DND-41 (cell line): ENCODE data around the gene MIPOL1.

Experiments
- ATAC-seq: fragments of 200-7000 bp; cut with Tn5 transposase; 3 replicates; pipeline ENCODE4 v1.9.1; 2021; ENCODE audit warnings: low read depth; ENCODE audit not compliant: insufficient read depth
- DNase-seq: peaks from one replicate; pipeline ENCODE4 v3.0.0-alpha.2; 2020
- H2AFZ ChIP-seq: 2 replicates; pipeline ENCODE4 v1.6.0; 2012; ENCODE audit warnings: low read depth, low read length
- H3K27ac ChIP-seq: 2 replicates; pipeline ENCODE4 v1.5.1; 2012; ENCODE audit warnings: low read length, inconsistent platforms
- H3K27me3 ChIP-seq: fragments of 200-600 bp; sonication (generic); 2 replicates; pipeline ENCODE4 v1.6.0; 2012; ENCODE audit warnings: low read length, mild to moderate bottlenecking, inconsistent platforms; ENCODE audit not compliant: insufficient read depth, poor library complexity
- H3K36me3 ChIP-seq: 2 replicates; pipeline ENCODE4 v1.5.1; 2012; ENCODE audit warnings: low read length, inconsistent platforms; ENCODE audit not compliant: insufficient read depth
- H3K4me1 ChIP-seq: 2 replicates; pipeline ENCODE4 v1.5.1; 2012; ENCODE audit warnings: mild to moderate bottlenecking, low read length; ENCODE audit not compliant: insufficient read depth
- H3K4me2 ChIP-seq: 2 replicates; pipeline ENCODE4 v1.6.0; 2012; ENCODE audit warnings: mild to moderate bottlenecking, moderate library complexity, low read length, inconsistent platforms; ENCODE audit not compliant: insufficient read depth
- H3K4me3 ChIP-seq, 2 experiments: fragments of 200-600 bp in 1 of 2; shearing (Covaris generic) in 1 of 2; 2 replicates each; pipeline ENCODE4 v1.5.1; 2012 to 2016; ENCODE audit warnings: inconsistent platforms in 2 of 2, low read length in 2 of 2, mild to moderate bottlenecking in 2 of 2, low read depth in 1 of 2, moderate library complexity in 1 of 2
- H3K79me2 ChIP-seq: 2 replicates; pipeline ENCODE4 v1.6.0; 2012; ENCODE audit warnings: low read length, inconsistent platforms; ENCODE audit not compliant: insufficient read depth
- H3K9ac ChIP-seq: 2 replicates; pipeline ENCODE4 v1.6.0; 2012; ENCODE audit warnings: low read depth, mild to moderate bottlenecking, inconsistent platforms, low read length, moderate library complexity
- H3K9me3 ChIP-seq: 2 replicates; pipeline ENCODE4 v1.5.1; 2012; ENCODE audit warnings: low read length, moderate library complexity, mild to moderate bottlenecking, inconsistent platforms; ENCODE audit not compliant: insufficient read depth, severe bottlenecking
- H4K20me1 ChIP-seq: 2 replicates; pipeline ENCODE4 v1.6.0; 2012; ENCODE audit warnings: low read length; ENCODE audit not compliant: insufficient read depth
- EZH2 ChIP-seq: IDR thresholded peaks from 3 replicates; pipeline ENCODE4 v1.6.1; 2012; ENCODE audit warnings: borderline replicate concordance, low read depth, mild to moderate bottlenecking, moderate library complexity, low read length, inconsistent platforms; ENCODE audit not compliant: severe bottlenecking
- TF ChIP-seq, protein P1 (sequence below): IDR thresholded peaks from 2 replicates; pipeline ENCODE4 v1.5.1; 2012; ENCODE audit warnings: borderline replicate concordance, low read length, moderate library complexity, mild to moderate bottlenecking; ENCODE audit not compliant: poor library complexity, severe bottlenecking; ENCODE audit errors: extremely low read depth

The MIPOL1 gene

DNA sequence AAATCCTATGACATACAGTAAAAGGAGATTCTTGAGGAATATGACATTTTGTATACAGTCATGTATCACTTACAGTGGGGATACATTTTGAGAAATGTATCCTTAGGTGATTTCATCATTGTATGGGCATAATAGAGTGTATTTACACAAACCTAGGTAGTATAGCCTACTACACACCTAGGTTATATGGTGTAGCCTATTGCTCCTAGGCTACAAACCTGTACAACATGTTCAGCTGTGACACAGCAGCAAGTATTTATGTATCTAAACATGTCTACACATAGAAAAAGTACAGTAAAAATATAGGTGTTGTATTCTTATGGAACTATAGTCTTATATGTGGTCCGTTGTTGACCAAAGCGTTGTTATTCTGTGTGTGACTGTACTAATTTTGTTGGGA is 218.5 kb downstream of the MIPOL1 start:
- no peak overlapping the region for H3K27ac ChIP-seq
- H3K4me1 ChIP-seq = no peaks in the 10 kb centered on the region
- DNase-seq (no peak), ATAC-seq (no peak)
- no peaks in the 10 kb centered on the region for H4K20me1 ChIP-seq
- TF ChIP-seq, protein P1, sequence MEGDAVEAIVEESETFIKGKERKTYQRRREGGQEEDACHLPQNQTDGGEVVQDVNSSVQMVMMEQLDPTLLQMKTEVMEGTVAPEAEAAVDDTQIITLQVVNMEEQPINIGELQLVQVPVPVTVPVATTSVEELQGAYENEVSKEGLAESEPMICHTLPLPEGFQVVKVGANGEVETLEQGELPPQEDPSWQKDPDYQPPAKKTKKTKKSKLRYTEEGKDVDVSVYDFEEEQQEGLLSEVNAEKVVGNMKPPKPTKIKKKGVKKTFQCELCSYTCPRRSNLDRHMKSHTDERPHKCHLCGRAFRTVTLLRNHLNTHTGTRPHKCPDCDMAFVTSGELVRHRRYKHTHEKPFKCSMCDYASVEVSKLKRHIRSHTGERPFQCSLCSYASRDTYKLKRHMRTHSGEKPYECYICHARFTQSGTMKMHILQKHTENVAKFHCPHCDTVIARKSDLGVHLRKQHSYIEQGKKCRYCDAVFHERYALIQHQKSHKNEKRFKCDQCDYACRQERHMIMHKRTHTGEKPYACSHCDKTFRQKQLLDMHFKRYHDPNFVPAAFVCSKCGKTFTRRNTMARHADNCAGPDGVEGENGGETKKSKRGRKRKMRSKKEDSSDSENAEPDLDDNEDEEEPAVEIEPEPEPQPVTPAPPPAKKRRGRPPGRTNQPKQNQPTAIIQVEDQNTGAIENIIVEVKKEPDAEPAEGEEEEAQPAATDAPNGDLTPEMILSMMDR = no peak
- TF ChIP-seq EZH2 = no peak
- H3K4me2 ChIP-seq = no peak overlapping the region
- no peaks in the 10 kb centered on the region for H3K9me3 ChIP-seq
- no peaks in the 10 kb centered on the region for H3K27me3 ChIP-seq
- H3K79me2 ChIP-seq = no peaks in the 10 kb centered on the region
- no peak overlapping the region for H2AFZ ChIP-seq
- no peak overlapping the region for H3K9ac ChIP-seq
- no peaks in the 10 kb centered on the region for H3K36me3 ChIP-seq
- H3K4me3 ChIP-seq = no peak overlapping the region

DNA sequence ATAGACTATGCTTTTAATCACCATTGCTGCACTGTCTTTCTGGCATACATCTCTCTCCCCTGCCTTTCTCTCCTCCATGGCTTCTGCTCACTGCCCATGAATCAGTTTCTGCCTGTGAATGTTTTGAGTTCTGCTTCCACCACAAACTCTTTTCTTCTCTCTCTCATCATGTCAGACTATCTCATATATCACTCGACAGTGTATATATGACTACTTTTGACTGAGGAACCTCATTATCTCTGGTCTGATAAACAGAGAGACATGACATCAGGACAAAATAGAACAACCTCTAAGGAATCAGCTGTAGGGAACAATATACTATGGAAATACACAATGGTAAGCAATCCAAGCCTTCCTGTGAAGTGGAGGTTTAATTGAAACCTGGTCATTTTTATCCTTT is 219.4 kb downstream of the MIPOL1 start:
- H3K36me3 ChIP-seq = no peaks in the 10 kb centered on the region
- H3K9ac ChIP-seq = no peak overlapping the region
- no peak overlapping the region for H2AFZ ChIP-seq
- no peak for ATAC-seq
- H3K4me2 ChIP-seq = no peak overlapping the region
- no peak overlapping the region for H3K27ac ChIP-seq
- H3K27me3 ChIP-seq = no peaks in the 10 kb centered on the region
- H4K20me1 ChIP-seq = no peaks in the 10 kb centered on the region
- no peak overlapping the region for H3K4me3 ChIP-seq
- H3K79me2 ChIP-seq = no peaks in the 10 kb centered on the region
- no peaks in the 10 kb centered on the region for H3K9me3 ChIP-seq
- DNase-seq = no peak
- TF ChIP-seq, protein P1 = no peak
- TF ChIP-seq EZH2 = no peak
- H3K4me1 ChIP-seq = no peaks in the 10 kb centered on the region

DNA sequence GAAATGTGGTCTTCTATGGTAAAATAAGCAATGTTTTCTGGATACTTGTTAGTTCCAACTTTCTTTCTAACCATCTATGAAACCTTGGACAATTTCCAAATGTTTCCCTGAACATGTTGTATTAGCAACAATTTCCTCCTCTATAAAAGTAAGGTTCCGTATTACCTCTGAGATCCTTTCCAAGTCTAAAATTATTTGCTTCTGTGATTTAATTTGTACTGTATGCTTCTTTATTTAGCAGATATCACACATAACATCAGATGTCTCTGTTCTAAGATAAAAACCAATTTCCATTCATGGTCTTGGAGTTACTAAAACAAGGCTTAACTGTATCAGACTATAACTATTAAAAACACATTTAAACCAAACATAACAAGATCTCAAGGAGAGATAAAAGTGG is 220.1 kb downstream of the MIPOL1 start:
- H2AFZ ChIP-seq = no peak overlapping the region
- no peaks in the 10 kb centered on the region for H3K4me1 ChIP-seq
- ATAC-seq = no peak
- no peak for DNase-seq
- H3K4me3 ChIP-seq = no peak overlapping the region
- H4K20me1 ChIP-seq = no peaks in the 10 kb centered on the region
- no peak overlapping the region for H3K9ac ChIP-seq
- no peak overlapping the region for H3K4me2 ChIP-seq
- H3K27ac ChIP-seq = no peak overlapping the region
- H3K9me3 ChIP-seq = no peaks in the 10 kb centered on the region
- H3K27me3 ChIP-seq = no peaks in the 10 kb centered on the region
- TF ChIP-seq EZH2 = no peak
- TF ChIP-seq, protein P1 = no peak
- H3K79me2 ChIP-seq = no peaks in the 10 kb centered on the region
- no peaks in the 10 kb centered on the region for H3K36me3 ChIP-seq

DNA sequence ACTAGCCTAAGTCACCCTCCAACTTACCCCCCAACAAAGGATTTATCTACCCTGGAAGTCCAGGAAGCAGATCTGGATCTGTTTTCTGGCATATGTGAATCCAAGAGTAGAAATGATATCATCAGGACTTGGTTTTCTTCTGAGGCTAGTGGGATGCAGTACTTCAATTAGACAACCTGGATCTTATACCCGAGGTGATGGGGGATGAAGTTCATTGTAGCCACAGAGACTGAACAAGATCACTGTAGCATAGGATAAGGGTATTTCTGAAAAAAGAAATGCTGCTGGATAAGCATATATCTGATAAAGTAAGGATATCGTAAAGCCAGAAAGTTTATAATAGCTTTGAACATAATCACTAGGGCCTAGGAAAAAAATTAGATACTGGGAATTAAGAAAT is 222.9 kb downstream of the MIPOL1 start:
- Histone ChIP-seq H3K4me2 (peak overlapping the region; percentile 25; the same call in 1 of the 2 replicates), H3K36me3 (no peaks in the 10 kb centered on the region), H3K79me2 (no peaks in the 10 kb centered on the region), H3K4me1 (no peaks in the 10 kb centered on the region), H3K9me3 (no peaks in the 10 kb centered on the region), H2AFZ (no peak overlapping the region; the same call in 1 of the 2 replicates), H3K4me3 (no peak overlapping the region), H4K20me1 (no peaks in the 10 kb centered on the region), H3K27me3 (no peaks in the 10 kb centered on the region), H3K27ac (no peak overlapping the region), H3K9ac (no peak overlapping the region)
- ATAC-seq = no peak
- TF ChIP-seq, protein P1 = no peak
- no peak for TF ChIP-seq EZH2
- no peak for DNase-seq
